IMR-90 (cell line): ENCODE data around the gene PRKCB. TPM values are rescaled to one million over a fixed set of nuclear protein-coding genes. Genes with fewer than 3 reads are reported as not detected.

ENCODE experiments used
- ATAC-seq: fragments of 200-7000 bp; cut with Tn5 transposase; 2 replicates; pipeline ENCODE4 v1.9.1; 2020; ENCODE audit warnings: low read depth, mild to moderate bottlenecking, moderate library complexity
- BruUV-seq: library from RNA; stranded (reverse); fragments of 400-500 nt; replicated peaks from 2 replicates; lab custom pipeline; 2021; lab: Mats Ljungman, UMichigan
- CTCF ChIA-PET: fragments of 300-600 bp; formaldehyde crosslinking; extraction: SDS; loops from one replicate; lab custom pipeline; 2021; ENCODE audit warnings: antibody characterized with exemption; lab: Yijun Ruan, JAX
- POLR2A ChIA-PET: fragments of 300-600 bp; sonication (Branson Sonifier 250); formaldehyde crosslinking; loops from one replicate; lab custom pipeline; 2022; ENCODE audit warnings: antibody characterized with exemption; ENCODE audit not compliant: unreplicated experiment; lab: Charles Lee
- DNase-seq: peaks from one replicate; pipeline ENCODE4 v3.0.0; 2013
- H2AFZ ChIP-seq: replicated peaks from 2 replicates; pipeline ENCODE3; 2013; ENCODE audit warnings: low read length, mild to moderate bottlenecking; ENCODE audit not compliant: poor library complexity
- H2AK5ac ChIP-seq: 2 replicates; pipeline ENCODE4 v1.6.1; 2013; ENCODE audit warnings: low read depth, low read length, inconsistent platforms
- H2AK9ac ChIP-seq: replicated peaks from 2 replicates; pipeline ENCODE3; 2013; ENCODE audit warnings: mild to moderate bottlenecking, low read depth, low read length, moderate library complexity; ENCODE audit not compliant: poor library complexity
- H2BK120ac ChIP-seq: 2 replicates; pipeline ENCODE4 v1.6.1; 2013; ENCODE audit warnings: low read depth, low read length, inconsistent platforms
- H2BK15ac ChIP-seq: 3 replicates; pipeline ENCODE4 v1.6.1; 2013; ENCODE audit warnings: low read depth, low read length, inconsistent platforms
- H2BK20ac ChIP-seq: 2 replicates; pipeline ENCODE4 v1.6.1; 2013; ENCODE audit warnings: low read depth, mild to moderate bottlenecking, inconsistent platforms, low read length, moderate library complexity
- H2BK5ac ChIP-seq: 2 replicates; pipeline ENCODE4 v1.6.1; 2013; ENCODE audit warnings: mild to moderate bottlenecking, low read depth, low read length, inconsistent platforms; ENCODE audit not compliant: poor library complexity, severe bottlenecking
- H3K14ac ChIP-seq: replicated peaks from 2 replicates; pipeline ENCODE4 v1.6.1; 2013; ENCODE audit warnings: low read depth, low read length, inconsistent platforms
- H3K18ac ChIP-seq: 2 replicates; pipeline ENCODE4 v1.6.1; 2013; ENCODE audit warnings: low read depth, low read length, control low read depth
- H3K23ac ChIP-seq: 2 replicates; pipeline ENCODE4 v1.6.1; 2013; ENCODE audit warnings: low read depth, low read length, inconsistent platforms
- H3K27ac ChIP-seq: 2 replicates; pipeline ENCODE4 v1.5.1; 2013; ENCODE audit warnings: mild to moderate bottlenecking, control low read depth, low read length; ENCODE audit not compliant: insufficient read depth
- H3K27me3 ChIP-seq: 2 replicates; pipeline ENCODE4 v1.6.1; 2013; ENCODE audit warnings: low read length; ENCODE audit not compliant: control insufficient read depth, insufficient read depth
- H3K36me3 ChIP-seq: 2 replicates; pipeline ENCODE4 v1.6.1; 2013; ENCODE audit warnings: low read length, mixed read lengths; ENCODE audit not compliant: control insufficient read depth, insufficient read depth
- H3K4ac ChIP-seq: 2 replicates; pipeline ENCODE4 v1.6.1; 2013; ENCODE audit warnings: low read depth, low read length, inconsistent platforms
- H3K4me1 ChIP-seq: 2 replicates; pipeline ENCODE4 v1.6.1; 2013; ENCODE audit warnings: low read length, mixed read lengths; ENCODE audit not compliant: control insufficient read depth, insufficient read depth
- H3K4me2 ChIP-seq: 2 replicates; pipeline ENCODE4 v1.6.1; 2013; ENCODE audit warnings: low read depth, mild to moderate bottlenecking, control low read depth, low read length, moderate library complexity
- H3K4me3 ChIP-seq: 2 replicates; pipeline ENCODE4 v1.5.1; 2013; ENCODE audit warnings: low read depth, mild to moderate bottlenecking, control low read depth, low read length, moderate library complexity; ENCODE audit not compliant: insufficient read depth
- H3K56ac ChIP-seq: 2 replicates; pipeline ENCODE4 v1.6.1; 2013; ENCODE audit warnings: low read length, inconsistent platforms; ENCODE audit not compliant: insufficient read depth; ENCODE audit errors: extremely low read depth
- H3K79me1 ChIP-seq, 2 experiments: 2 replicates each; pipeline ENCODE4 v1.6.1; 2013; ENCODE audit warnings: low read length in 2 of 2, inconsistent platforms in 1 of 2, low read depth in 1 of 2
- H3K9ac ChIP-seq: 2 replicates; pipeline ENCODE4 v1.6.1; 2013; ENCODE audit warnings: low read depth, low read length, control low read depth
- H3K9me1 ChIP-seq: 2 replicates; pipeline ENCODE4 v1.6.1; 2013; ENCODE audit warnings: low read length, inconsistent platforms; ENCODE audit not compliant: insufficient read depth
- H3K9me3 ChIP-seq: 2 replicates; pipeline ENCODE4 v1.6.1; 2013; ENCODE audit warnings: low read length; ENCODE audit not compliant: control insufficient read depth, insufficient read depth
- H4K20me1 ChIP-seq: 2 replicates; pipeline ENCODE4 v1.6.1; 2013; ENCODE audit warnings: low read length, inconsistent platforms; ENCODE audit not compliant: insufficient read depth
- H4K5ac ChIP-seq: 2 replicates; pipeline ENCODE4 v1.6.1; 2013; ENCODE audit warnings: mild to moderate bottlenecking, low read depth, low read length, control low read depth
- H4K8ac ChIP-seq, 2 experiments: 2 replicates each; pipeline ENCODE4 v1.6.1; 2013; ENCODE audit warnings: low read depth in 2 of 2, low read length in 2 of 2, control low read depth in 1 of 2, inconsistent platforms in 1 of 2
- H4K91ac ChIP-seq: 2 replicates; pipeline ENCODE4 v1.6.1; 2013; ENCODE audit warnings: low read depth, low read length, inconsistent platforms; ENCODE audit not compliant: insufficient read depth
- BHLHE40 ChIP-seq: fragments of 150-350 bp; IDR thresholded peaks from 2 replicates; pipeline ENCODE4 v1.6.1; 2016; ENCODE audit warnings: mild to moderate bottlenecking, low read depth, low read length
- CEBPB ChIP-seq: IDR thresholded peaks from 2 replicates; pipeline ENCODE4 v1.6.1; 2012; ENCODE audit warnings: low read depth, low read length, improper control_type of control experiment
- CHD1 ChIP-seq: IDR thresholded peaks from 2 replicates; pipeline ENCODE4 v1.6.1; 2012; ENCODE audit warnings: low read depth, low read length, improper control_type of control experiment
- CTCF ChIP-seq: conservative IDR thresholded peaks from 2 replicates; pipeline ENCODE4 v1.5.1; 2012; ENCODE audit warnings: mild to moderate bottlenecking, low read depth, low read length, improper control_type of control experiment
- ELK1 ChIP-seq: fragments of 150-350 bp; IDR thresholded peaks from 2 replicates; pipeline ENCODE4 v1.6.1; 2016; ENCODE audit warnings: low read depth, mild to moderate bottlenecking, low read length, moderate library complexity, borderline replicate concordance
- FOS ChIP-seq: fragments of 150-350 bp; IDR thresholded peaks from 2 replicates; pipeline ENCODE4 v1.6.1; 2016; ENCODE audit warnings: low read depth, low read length
- MAFK ChIP-seq: IDR thresholded peaks from 2 replicates; pipeline ENCODE4 v1.6.1; 2012; ENCODE audit warnings: low read depth, low read length, improper control_type of control experiment
- MAZ ChIP-seq: IDR thresholded peaks from 2 replicates; pipeline ENCODE4 v1.6.1; 2012; ENCODE audit warnings: low read depth, mild to moderate bottlenecking, low read length, improper control_type of control experiment, moderate library complexity, borderline replicate concordance
- MXI1 ChIP-seq: IDR thresholded peaks from 2 replicates; pipeline ENCODE4 v1.6.1; 2012; ENCODE audit warnings: low read depth, mild to moderate bottlenecking, low read length, moderate library complexity, borderline replicate concordance
- NFE2L2 ChIP-seq: fragments of 150-350 bp; IDR thresholded peaks from 2 replicates; pipeline ENCODE4 v1.6.1; 2016; ENCODE audit warnings: low read depth, mild to moderate bottlenecking, low read length
- POLR2A ChIP-seq: IDR thresholded peaks from 2 replicates; pipeline ENCODE4 v1.6.1; 2012; ENCODE audit warnings: mild to moderate bottlenecking, low read depth, low read length
- RAD21 ChIP-seq: IDR thresholded peaks from 2 replicates; pipeline ENCODE4 v1.6.1; 2012; ENCODE audit warnings: low read length, improper control_type of control experiment
- RCOR1 ChIP-seq: IDR thresholded peaks from 2 replicates; pipeline ENCODE4 v1.6.1; 2012; ENCODE audit warnings: mild to moderate bottlenecking, low read length, improper control_type of control experiment; ENCODE audit not compliant: insufficient replicate concordance
- RFX5 ChIP-seq: IDR thresholded peaks from 2 replicates; pipeline ENCODE4 v1.8.0; 2012; ENCODE audit warnings: low read depth, mild to moderate bottlenecking, low read length, moderate library complexity
- SMC3 ChIP-seq: fragments of 150-350 bp; IDR thresholded peaks from 2 replicates; pipeline ENCODE4 v1.6.1; 2016; ENCODE audit warnings: low read depth, mild to moderate bottlenecking, antibody characterized with exemption, low read length, moderate library complexity
- USF2 ChIP-seq: fragments of 150-350 bp; IDR thresholded peaks from 2 replicates; pipeline ENCODE4 v1.6.1; 2017; ENCODE audit warnings: mild to moderate bottlenecking, antibody characterized with exemption, low read length, low read depth
- WGBS, 2 experiments: methylation state at CpG; one replicate each; pipeline versions ENCODE4 v1.1.5 to v1.1.7; 2013; ENCODE audit warnings: missing lambda C conversion rate in 2 of 2; ENCODE audit not compliant: insufficient read length in 1 of 2; ENCODE audit errors: extremely low coverage in 2 of 2; 5-methylcytosine and 5-hydroxymethylcytosine counted together
- dilution Hi-C: fragments of 300-500 bp; cut with HindIII; formaldehyde crosslinking; loops from one replicate; pipeline ENCODE4 v1.14.3; 2018; ENCODE audit warnings: low sequenced_read_pairs; ENCODE audit not compliant: unreplicated experiment
- in situ Hi-C: fragments of 300-500 bp; cut with MboI; formaldehyde crosslinking; loops from 3 replicates; pipeline ENCODE4 v1.14.3; 2019; ENCODE audit warnings: low sequenced_read_pairs, inconsistent platforms, mixed read lengths
- intact Hi-C: fragments of 100-400 bp; cut with micrococcal nuclease; formaldehyde crosslinking; loops from 2 replicates; pipeline ENCODE4 v1.10.0; 2022
- polyA plus RNA-seq, 3 experiments: library from polyadenylated mRNA; depleted of rRNA; stranded (reverse); fragments of >200 nt; gene quantifications; 2 replicates each; pipeline ENCODE4 v1.2.3, GENCODE V29; 2012; ENCODE audit warnings: low replicate concordance in 1 of 3
- total RNA-seq: library from RNA; depleted of rRNA; stranded (reverse); fragments of >200 nt; gene quantifications from 2 replicates; pipeline ENCODE4 v1.2.3, GENCODE V29; 2012

Gene PRKCB
- total and polyA plus RNA-seq, 2 of the 4 experiments (the other 2 are of a cell fraction) = under 0.01 TPM; not detected in 1

GRCh38 chr16:23955088-23955487 is 119.3 kb downstream of the PRKCB start:
- H3K4ac ChIP-seq = no peak overlapping the region
- no peak overlapping the region for H3K4me3 ChIP-seq
- no peak overlapping the region for H2AK5ac ChIP-seq
- TF ChIP-seq RFX5 (no peak), FOS (no peak), MXI1 (no peak), MAZ (no peak), CHD1 (no peak), CEBPB (no peak), SMC3 (no peak), MAFK (no peak), CTCF (no peak), NFE2L2 (no peak), RAD21 (no peak), POLR2A (no peak), ELK1 (no peak), RCOR1 (no peak), BHLHE40 (no peak), USF2 (no peak)
- 74% methylated on average over 3 of the region's 7 CpGs; no CpG with 5 or more reads in 1 of the 2 experiments for WGBS, 2 experiments
- dilution Hi-C loops = no loop called here
- DNase-seq (no peak), ATAC-seq (no peak)
- H3K9me3 ChIP-seq = no peaks in the 10 kb centered on the region
- no peaks in the 10 kb centered on the region for H3K79me1 ChIP-seq
- no peaks in the 10 kb centered on the region for H3K9me1 ChIP-seq
- in situ Hi-C loops = no loop called here
- H3K18ac ChIP-seq = no peak overlapping the region
- no peak overlapping the region for H3K56ac ChIP-seq
- H3K4me1 ChIP-seq = no peaks in the 10 kb centered on the region
- H3K14ac ChIP-seq = no peak overlapping the region
- no peak overlapping the region for H3K4me2 ChIP-seq
- no peak overlapping the region for H4K91ac ChIP-seq
- no peak overlapping the region for H2AFZ ChIP-seq
- BruUV-seq = no TSS peak
- H3K23ac ChIP-seq = no peak overlapping the region
- H4K8ac ChIP-seq = no peak overlapping the region
- no peaks in the 10 kb centered on the region for H4K20me1 ChIP-seq
- H2BK5ac ChIP-seq = no peak overlapping the region
- ChIA-PET POLR2A (no interaction called here), CTCF (no interaction called here)
- H4K5ac ChIP-seq = no peak overlapping the region
- no peak overlapping the region for H2AK9ac ChIP-seq
- intact Hi-C loops = no loop called here
- no peaks in the 10 kb centered on the region for H3K27me3 ChIP-seq
- no peak overlapping the region for H3K9ac ChIP-seq
- no peak overlapping the region for H2BK15ac ChIP-seq
- no peak overlapping the region for H3K27ac ChIP-seq
- no peaks in the 10 kb centered on the region for H3K36me3 ChIP-seq
- no peak overlapping the region for H2BK20ac ChIP-seq
- no peak overlapping the region for H2BK120ac ChIP-seq
